Activated CD4-positive, alpha-beta T cell treated with anti-CD3 and anti-CD28 coated beads, Interleukin-2, amount 50 U/mL, for 24 hours (primary cell): ENCODE data around the gene CD69.
"Not testable (repeated sequence)": the region's sequence is repeated elsewhere in the genome, so short reads cannot be mapped to it uniquely, and the experiment has no call there.

Experiments
- DNase-seq, 2 donors: peaks; one replicate each; pipeline ENCODE4 v3.0.0-alpha.2; 2020; ENCODE audit warnings: low read depth in 1 of 2, low spot score in 1 of 2

CD69 gene

GRCh38 chr12:9724023-9724422 is 36.7 kb downstream of the CD69 start:
- no peak for DNase-seq

- no peak for DNase-seq
Observed at GRCh38 chr12:9721394-9722092, 39.2 kb downstream of the CD69 start.

GRCh38 chr12:9719790-9720189 is 40.9 kb downstream of the CD69 start:
- DNase-seq, result no peak

GRCh38 chr12:9718968-9719367 is 41.7 kb downstream of the CD69 start:
- DNase-seq, result no peak

GRCh38 chr12:9717070-9717925 is 43.4 kb downstream of the CD69 start:
- no peak for DNase-seq

- DNase-seq, result not testable (repeated sequence)
Observed at GRCh38 chr12:9713032-9713558, 47.6 kb downstream of the CD69 start.

GRCh38 chr12:9711664-9712063 is 49.0 kb downstream of the CD69 start:
- DNase-seq, result no peak

- no peak for DNase-seq
Observed at GRCh38 chr12:9710584-9711375, 49.9 kb downstream of the CD69 start.

GRCh38 chr12:9708853-9709252 is 51.8 kb downstream of the CD69 start:
- no peak for DNase-seq

GRCh38 chr12:9707864-9708808 is 52.6 kb downstream of the CD69 start:
- peak in 1 of 2 donors; percentile 67 for DNase-seq

- no peak for DNase-seq
Observed at GRCh38 chr12:9707356-9707755, 53.3 kb downstream of the CD69 start.

- no peak for DNase-seq
Observed at GRCh38 chr12:9706086-9706685, 54.5 kb downstream of the CD69 start.

- not testable (repeated sequence) for DNase-seq
Observed at GRCh38 chr12:9704561-9704960, 56.1 kb downstream of the CD69 start.
